OCI-LY1 (cell line): ENCODE data around the gene SOSTDC1.

ENCODE experiments used
- CTCF ChIP-seq: fragments of 200-600 bp; sonication (generic), shearing (Covaris generic); IDR thresholded peaks from 2 replicates; pipeline ENCODE4 v1.5.1; 2017; ENCODE audit warnings: mild to moderate bottlenecking, antibody characterized with exemption, low read length, moderate library complexity, mixed read lengths
- EZH2 ChIP-seq: fragments of 200-600 bp; sonication (generic), shearing (Covaris generic); IDR thresholded peaks from 2 replicates; pipeline ENCODE4 v1.8.0; 2017; ENCODE audit warnings: borderline replicate concordance, mixed run types, mild to moderate bottlenecking, antibody characterized with exemption, low read length, moderate library complexity, mixed read lengths

GRCh38 chr7:16446508-16446907 lies 19.0 kb downstream of the SOSTDC1 start:
- TF ChIP-seq EZH2 (no peak), CTCF (no peak)
